ENCODE results near the gene CELA3A.

GRCh38 chr1:22031214-22031962, 29.9 kb downstream of the CELA3A start:
- TF ChIP-seq POLR2AphosphoS5 (IDR thresholded peaks at IDR 0.05; ENCODE audit: low read depth, low read length) = no peak
- no peak for TF ChIP-seq SIN3A (IDR thresholded peaks at IDR 0.05; ENCODE audit: borderline replicate concordance, insufficient read depth, low read length)
- TF ChIP-seq REST (IDR thresholded peaks at IDR 0.05; ENCODE audit: insufficient read depth in 1 of 2, low read depth in 2 of 2, low read length in 2 of 2) = no peak
